Myocyte (in vitro differentiated cells): ENCODE results near the gene TMEM45B. TPM values are rescaled to one million over a fixed set of nuclear protein-coding genes. Genes with fewer than 3 reads are reported as not detected.
"Not testable (repeated sequence)": the region's sequence is repeated elsewhere in the genome, so short reads cannot be mapped to it uniquely, and the experiment has no call there.

Experiments
- DNase-seq: peaks from one replicate; pipeline ENCODE4 v3.0.0-alpha.2; 2012; ENCODE audit warnings: low read depth
- total RNA-seq: library from RNA; depleted of rRNA; stranded (reverse); fragments of >200 nt; gene quantifications from 2 replicates; pipeline ENCODE4 v1.2.3, GENCODE V29; 2014

The TMEM45B gene
- total RNA-seq, 1 donor from 2014 or later: 0.19 TPM

DNA sequence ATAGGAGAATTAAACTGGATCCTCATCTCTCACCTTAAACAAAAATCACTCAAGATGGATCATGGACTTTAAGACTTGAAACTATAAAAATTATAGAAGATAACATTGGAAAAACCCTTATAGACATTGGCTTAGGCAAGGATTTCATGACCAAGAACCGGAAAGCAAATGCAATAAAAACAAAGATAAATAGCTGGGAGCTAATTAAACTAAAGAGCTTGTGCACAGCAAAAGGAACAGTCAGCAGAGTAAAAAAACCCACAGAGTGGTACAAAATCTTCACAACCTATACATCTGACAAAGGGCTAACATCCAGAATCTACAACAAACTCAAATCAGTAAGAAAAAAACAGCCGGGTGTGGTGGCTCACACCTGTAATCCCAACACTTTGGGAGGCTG lies 7.4 kb upstream of the TMEM45B start:
- not testable (repeated sequence) for DNase-seq

DNA sequence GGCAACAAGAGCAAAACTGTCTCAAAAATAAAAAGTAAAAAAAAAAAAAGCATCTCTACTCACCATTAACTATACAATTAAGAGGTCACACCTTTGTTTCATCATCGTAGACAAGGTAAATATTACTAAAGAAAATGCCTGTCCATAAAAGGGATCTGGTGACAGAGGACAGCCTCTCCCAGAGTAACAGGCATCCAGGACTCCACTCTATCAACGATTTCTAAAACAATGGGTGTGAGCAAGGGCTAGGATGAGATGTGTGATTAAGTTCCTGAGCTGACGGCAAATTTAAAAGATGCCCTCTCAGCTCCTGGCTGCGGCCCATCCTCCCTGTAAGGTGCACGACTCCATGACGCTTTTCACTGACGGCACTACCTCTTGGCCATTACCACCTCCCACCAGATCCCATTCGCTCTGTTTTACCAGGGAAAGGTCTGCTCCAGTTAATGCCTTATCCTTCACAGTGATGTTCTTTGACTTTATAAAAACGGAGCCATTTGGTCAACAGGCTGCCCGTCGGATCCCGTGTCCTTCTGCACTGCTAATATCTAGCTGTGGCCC lies 2.3 kb upstream of the TMEM45B start:
- DNase-seq: no peak

DNA sequence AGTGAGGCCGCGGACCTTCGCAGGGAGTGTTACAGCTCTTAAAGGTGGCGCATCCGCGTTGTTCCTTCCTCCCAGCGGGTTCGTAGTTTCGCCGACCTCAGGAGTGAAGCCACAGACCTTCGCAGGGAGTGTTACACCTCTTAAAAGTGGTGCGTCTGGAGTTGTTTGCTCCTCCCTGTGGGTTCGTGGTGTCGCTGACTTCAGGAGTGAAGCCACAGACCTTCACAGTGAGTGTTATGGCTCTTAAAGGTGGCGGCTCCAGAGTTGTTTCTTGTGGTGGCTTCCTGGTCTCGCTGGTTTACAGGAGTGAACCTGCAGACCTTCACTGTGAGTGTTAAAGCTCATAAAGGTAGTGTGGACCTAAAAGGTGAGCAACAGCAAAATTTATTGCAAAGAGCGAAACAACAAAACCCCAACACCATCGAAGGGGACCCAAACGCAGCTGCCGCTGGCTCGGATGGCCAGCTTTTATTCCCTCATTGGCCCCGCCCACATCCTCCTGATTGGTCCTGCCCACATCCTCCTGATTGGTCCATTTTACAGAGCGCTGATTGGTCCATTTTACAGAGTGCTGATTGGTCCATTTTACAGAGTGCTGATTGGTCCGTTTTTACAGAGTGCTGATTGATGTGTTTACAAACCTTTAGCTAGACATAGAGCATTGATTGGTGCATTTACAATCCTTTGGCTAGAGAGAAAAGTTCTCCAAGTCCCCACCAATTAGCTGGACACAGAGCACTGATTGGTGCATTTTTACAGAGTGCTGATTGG lies 1.2 kb upstream of the TMEM45B start:
- no peak for DNase-seq

DNA sequence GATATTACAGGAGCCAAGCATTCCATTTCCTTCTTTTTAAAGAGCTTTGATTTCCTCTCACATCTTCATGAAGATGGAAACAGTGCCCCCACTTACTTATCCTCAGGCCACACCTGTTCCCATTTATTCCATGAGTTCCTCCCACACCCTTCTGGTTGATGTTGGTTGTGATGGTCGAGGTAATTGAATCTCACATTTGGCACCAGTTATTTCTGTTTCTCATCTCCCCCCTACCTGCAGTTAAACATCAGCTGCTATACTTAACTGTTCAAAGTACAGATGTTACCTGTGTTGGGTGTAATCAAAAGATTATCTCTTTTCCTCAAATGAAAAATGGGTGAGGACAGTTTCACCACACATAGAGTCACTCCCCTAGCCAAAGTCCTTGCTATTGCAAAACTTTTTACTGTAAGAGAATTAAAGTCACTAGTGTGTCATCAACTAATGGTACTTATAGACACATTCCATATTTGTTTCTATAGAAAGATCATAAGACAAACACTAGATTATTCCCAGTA lies 1.9 kb downstream of the TMEM45B start:
- no peak for DNase-seq

DNA sequence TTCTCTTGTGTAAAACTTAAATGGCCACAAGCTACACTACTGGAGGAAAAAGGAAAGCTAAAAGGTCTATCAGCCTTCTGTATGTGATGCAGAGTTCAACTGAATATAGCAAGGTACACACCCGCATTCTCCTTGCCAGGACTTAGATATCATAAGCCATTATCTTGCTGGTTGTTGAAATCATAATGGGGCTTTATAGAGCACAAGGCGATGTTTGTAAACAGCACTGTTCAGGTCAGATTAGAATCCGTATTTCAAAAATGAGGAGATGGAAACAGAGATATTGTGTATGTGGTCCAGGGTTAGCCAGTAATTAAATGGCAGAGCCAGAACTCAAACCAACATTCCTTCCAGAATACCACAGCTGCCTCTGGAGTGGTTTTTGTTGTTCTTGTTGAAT lies 2.6 kb downstream of the TMEM45B start:
- peak; percentile 2 for DNase-seq

DNA sequence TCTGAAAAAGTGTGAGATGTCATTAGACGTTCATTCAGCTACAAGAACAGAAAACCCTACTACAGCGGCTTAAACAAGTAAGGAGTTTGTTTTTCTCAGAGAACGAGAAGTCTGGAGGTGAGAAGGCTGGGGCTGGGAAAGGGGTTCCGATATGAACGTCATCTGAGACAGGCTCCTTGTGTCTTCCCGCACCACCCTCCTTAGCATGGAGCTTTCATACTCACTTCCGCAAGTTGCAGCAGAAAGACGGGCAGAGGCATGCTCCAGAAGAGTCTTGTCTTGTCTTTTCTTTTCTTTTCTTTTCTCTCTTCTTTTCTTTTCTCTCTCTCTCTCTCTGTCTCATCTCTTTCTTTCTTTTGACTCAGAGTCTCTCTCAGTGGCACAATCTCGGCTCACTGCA lies 3.6 kb downstream of the TMEM45B start:
- no peak for DNase-seq

DNA sequence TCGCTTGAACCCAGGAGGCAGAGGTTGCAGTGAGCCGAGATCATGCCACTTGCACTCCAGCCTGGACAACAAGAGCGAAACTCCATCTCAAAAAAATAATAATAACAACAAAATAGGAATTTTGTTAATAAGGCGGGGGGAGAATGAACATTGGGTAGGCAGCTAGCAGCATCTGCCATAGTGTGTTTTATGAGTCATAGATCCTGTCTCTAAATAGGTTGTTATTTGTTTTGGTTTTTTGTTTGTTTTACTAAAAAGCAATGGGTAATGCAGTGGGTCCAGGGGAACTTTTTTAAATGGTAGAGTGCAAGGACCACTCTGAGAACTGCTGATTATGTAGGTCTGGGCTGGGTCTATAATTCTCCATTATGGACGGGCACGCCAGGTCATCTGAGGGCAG lies 4.6 kb downstream of the TMEM45B start:
- not testable (repeated sequence) for DNase-seq

DNA sequence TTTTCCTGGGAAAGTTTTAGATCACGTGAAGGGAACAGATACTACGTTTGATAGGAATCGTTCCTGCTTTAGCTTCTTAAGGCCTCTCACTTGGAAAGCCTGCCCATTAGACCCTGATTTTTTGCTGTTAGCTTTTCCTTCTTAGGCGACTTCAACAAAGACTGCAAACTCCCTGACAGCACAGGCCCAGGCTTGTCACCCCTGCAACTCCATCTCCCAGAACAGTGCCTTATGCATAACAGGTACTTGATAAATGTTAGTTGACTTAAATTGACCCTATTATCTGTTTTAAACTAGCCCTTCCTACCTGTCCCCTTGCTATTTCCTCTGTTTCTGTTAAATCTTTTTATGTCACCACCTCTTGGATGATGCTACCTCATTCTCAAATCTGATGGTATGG lies 7.6 kb downstream of the TMEM45B start:
- not testable (repeated sequence) for DNase-seq

DNA sequence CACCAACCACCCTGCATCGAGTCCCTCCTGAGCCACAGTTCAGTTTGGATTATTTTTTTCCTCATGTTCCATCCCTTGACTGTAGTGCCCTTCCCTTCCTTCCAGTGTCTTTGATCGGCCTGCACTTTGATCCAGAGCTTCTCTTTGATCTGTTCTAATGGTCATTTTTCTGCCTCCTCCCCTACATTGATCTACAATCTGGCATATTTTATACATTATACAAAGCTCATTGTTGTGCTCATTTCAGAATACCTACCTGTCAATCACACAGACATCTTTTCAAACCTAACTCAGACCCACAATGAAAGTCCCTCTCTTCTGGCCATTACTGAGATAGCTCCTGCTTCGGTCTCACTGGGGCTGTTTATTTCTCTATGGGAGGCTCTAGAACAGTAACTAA lies 8.2 kb downstream of the TMEM45B start:
- DNase-seq: not testable (repeated sequence)

DNA sequence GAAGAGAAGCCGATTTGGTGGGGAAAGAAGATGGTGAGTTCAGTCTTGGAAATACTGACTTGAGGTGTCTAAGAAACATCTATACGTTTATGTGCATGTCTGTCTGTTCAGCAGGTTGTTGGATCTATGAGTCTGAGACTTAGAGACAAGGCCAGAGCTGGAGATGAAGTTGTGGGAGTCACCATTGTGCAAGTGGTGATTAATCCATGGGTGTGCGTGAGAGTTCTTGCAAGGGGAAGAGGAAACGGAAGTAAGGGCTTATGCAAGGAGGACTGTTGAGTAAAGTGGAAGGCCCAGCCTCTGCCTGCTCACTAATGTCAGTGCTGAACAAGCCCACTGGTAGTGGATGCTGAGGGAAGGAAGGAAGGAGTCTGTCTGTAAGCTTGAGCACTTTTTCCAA lies 9.7 kb downstream of the TMEM45B start:
- no peak for DNase-seq

DNA sequence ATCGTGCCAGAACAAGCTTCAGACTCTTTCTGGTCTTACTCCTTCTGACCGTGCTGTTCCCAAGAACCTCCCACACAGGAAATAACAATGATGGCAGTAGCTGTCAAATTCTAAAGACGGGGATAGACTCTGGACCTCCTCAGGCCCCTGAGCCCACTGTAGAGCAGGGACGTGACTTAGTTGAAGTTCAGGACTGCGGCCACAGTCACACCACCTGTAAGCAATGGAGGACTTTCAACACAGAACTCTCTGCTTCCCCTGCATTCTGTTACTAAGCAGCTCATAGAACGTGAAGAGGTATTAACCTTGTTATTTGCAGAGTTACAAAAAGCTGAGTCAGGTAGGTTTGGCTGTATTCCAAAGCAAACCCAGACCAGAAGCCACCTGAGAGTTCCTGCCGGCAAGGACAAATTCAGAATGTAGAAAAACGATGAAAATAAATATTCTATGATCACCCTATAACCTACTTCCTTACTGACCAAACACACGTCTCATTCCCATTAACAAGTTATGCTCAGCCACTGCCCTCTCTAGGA lies 12.7 kb downstream of the TMEM45B start:
- no peak for DNase-seq

DNA sequence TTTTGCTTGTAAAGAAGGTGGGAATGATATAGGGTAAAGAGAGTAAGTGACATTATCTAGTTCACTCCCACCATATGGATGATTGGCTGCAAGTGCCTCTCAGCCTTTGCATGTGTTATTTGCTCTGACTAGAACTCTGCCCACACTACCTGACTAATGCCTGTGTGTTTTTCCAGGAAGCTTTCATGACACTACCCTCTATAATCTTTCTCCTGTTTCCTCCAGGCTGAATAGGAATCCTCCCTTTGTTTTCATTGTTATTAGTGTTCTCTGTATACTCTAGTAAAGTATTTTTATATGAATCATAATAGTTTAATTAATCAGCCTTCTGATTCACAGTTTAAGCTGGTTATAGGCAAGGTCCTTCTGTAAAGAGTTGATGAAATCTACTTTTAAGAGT lies 13.8 kb downstream of the TMEM45B start:
- DNase-seq: not testable (repeated sequence)

DNA sequence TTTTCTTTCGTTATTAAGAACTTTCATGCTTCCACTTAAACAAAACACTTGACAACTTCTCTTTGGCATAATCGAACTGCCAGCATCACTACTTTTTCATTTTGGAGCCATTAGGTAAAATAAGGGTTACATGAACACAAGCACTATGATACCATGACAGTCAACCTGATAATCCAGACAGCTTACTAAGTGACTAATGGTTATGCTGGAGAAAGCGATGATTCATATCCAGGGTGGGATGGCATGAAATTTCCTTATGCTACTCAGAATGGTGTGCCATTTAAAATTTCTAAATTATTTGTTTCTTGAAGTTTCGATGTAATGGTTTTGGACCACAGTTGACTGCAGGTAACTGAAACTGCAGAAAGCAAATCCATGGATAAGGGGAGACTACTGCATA lies 15.6 kb downstream of the TMEM45B start:
- not testable (repeated sequence) for DNase-seq

DNA sequence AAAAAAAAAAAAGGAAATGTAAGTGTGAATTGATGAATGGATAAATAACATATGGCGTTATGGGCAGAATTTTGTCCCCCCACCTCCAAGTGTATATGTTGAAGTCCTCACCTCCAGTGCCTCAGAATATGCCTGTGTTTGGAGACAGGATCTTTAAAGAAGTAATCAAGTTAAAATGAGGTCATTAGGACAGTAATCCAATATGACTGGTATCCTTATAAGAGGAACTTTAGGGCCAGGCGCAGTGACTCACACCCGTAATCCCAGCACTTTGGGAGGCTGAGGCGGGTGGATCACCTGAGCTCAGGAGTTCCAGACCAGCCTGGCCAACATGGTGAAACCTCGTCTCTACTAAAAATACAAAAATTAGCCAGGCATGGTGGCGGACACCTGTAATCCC lies 17.6 kb downstream of the TMEM45B start:
- DNase-seq: not testable (repeated sequence)

DNA sequence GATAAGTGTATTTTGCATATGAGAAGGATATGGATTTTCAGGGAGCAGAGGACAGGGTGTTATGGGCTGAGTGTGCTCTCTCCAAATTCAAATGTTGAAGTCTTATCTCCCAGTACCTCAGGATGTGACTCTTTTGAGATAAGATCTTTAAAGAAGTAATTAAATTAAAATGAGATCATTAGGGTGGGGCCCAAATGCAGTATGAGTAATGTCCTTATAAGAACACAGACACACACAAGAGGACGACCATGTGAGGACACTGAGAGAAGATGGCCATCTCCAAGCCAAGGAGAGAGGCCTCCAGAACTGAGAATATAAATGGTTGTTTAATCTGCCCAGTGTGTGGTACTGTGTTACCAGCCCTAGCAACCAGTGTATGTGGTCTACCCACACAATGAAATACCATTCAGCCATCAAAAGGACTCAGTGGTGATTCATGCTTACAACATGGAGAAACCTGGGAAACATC lies 20.8 kb downstream of the TMEM45B start:
- not testable (repeated sequence) for DNase-seq

DNA sequence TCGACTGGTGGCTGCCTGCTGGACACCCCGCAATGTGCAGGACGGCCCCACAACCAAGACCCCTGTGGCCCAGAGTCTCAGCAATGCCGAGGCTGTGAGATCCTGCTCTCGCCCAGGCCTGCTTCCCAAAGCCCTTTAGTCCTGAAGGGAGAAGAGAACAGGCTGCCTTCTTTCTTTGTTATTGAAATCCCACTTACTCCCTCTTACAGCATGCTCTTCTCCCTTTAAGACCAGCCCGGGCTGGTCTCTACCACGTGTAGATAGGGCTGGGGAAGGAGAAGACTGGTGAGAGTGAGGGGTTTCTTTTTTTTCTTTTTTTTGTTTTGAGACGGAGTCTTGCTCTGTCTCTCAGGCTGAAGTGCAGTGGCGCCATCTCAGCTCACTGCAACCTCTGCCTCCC lies 21.3 kb downstream of the TMEM45B start:
- no peak for DNase-seq

DNA sequence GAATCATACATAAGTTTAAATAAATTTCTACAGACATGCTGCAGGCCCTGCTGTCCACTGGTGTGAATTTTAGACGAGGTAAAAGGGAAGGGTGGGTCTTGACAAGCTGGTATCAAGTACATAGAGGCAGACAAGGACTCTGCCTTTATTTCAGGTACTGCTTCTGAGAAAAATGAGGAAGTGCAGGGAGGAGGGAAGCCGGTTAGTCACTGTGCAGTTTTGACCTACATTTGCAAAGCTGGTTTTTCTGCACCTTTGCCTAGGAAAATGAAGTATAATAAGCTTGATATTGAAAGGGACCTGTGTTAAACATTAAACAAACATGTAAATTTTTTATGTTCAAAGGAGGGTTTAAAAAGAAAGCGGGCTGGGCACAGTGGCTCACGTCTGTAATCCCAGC lies 24.6 kb downstream of the TMEM45B start:
- DNase-seq: no peak

DNA sequence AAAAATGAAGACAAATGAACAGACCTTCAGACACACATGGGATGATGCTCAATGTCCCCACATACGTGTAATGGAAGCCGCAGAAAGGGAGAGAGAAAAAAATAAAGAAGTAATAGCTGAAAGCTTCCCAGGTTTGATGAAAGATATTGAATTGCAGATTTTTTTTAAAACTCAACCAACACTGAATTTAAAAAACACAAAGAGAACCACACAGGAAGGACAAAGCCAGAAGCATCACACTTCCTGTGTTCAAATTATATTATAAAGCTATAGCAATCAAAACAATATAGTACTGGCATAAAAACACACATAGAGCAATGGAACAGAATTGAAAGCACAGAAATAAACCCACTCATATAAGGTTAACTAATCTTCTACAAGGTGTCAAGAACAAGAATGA lies 26.5 kb downstream of the TMEM45B start:
- DNase-seq: no peak

DNA sequence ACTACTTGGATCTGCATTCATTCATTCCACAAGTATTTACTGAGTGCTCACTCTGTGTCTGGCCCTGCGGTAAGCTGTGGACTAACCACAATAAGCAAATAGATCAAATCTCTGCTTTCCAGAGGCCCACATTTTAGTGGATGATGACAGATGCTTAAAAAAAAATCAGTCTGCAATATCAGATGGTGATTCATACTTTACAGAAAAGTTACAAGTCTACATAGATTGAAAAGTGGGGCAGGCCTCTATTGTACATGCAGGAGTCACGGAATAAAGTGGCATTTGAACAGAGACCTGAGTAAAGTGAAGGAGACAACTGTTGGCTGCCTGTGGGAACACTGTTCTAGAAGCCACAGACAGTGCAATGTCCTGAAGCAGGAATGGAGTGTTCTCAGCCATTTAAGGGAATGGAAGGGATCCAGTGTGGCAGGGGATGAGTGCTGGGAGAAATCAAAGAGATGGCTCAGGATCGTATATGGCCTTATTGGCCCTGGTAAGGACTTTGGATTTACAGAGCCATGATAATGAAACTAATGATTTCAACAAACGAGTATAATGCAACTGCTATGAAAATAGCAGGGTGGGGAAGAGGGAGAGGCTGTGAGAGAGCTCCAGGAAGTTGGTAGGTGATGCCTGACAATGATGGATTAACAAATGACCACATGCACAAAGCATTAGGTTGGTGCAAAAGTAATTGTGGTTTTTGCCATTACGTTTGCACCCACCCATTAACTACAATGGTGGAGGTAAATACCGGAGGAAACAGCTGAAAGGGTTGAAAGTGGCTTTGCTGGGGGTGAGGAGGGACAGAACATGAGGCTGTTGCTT lies 31.1 kb downstream of the TMEM45B start:
- peak; percentile 92 for DNase-seq

DNA sequence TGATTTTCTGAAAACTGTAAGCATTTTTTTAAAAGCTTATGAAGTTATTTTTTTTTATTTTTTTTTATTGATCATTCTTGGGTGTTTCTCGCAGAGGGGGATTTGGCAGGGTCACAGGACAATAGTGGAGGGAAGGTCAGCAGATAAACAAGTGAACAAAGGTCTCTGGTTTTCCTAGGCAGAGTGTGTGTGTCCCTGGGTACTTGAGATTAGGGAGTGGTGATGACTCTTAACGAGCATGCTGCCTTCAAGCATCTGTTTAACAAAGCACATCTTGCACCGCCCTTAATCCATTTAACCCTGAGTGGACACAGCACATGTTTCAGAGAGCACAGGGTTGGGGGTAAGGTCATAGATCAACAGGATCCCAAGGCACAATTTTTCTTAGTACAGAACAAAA lies 31.7 kb downstream of the TMEM45B start:
- DNase-seq: not testable (repeated sequence)

DNA sequence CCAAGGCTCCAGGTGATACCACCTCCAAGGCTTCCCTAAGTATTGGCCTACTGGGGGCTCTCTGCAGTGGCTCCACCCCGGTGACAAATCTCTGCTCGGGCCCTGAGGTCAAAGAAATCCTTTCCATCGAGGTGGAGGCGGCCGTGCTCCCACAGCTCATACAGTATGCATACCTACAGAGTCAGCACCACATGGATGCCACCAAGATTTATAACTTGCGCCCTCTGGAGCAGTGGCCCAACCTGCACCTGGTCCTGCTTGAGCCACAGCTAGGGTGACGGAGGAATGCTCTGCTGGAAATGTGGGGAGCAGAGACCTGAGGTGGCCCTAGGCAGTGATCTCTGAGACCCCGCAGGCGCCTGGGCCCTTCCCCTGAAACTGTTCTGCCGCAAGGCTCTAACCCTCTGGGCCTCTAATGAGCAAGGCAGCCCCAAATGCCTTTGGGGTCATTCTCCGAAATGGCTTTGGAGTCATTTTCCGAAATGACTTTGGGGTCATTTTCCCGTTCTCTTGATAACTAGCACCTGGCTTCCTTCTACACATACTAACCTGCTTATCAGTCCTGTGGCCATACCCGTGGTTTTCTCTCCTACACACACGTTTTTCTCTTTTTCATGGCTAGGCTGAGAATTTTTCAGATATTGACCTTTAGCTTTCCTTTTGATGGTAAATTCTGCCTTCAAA lies 33.9 kb downstream of the TMEM45B start:
- no peak for DNase-seq
